ENCODE results near the gene GRIA3. TPM values are rescaled to one million over a fixed set of nuclear protein-coding genes. Genes with fewer than 3 reads are reported as not detected.
"Not testable (repeated sequence)": the region's sequence is repeated elsewhere in the genome, so short reads cannot be mapped to it uniquely, and the experiment has no call there.

Gene GRIA3
- total RNA-seq, 1 experiment from 2014 or later = not detected

DNA sequence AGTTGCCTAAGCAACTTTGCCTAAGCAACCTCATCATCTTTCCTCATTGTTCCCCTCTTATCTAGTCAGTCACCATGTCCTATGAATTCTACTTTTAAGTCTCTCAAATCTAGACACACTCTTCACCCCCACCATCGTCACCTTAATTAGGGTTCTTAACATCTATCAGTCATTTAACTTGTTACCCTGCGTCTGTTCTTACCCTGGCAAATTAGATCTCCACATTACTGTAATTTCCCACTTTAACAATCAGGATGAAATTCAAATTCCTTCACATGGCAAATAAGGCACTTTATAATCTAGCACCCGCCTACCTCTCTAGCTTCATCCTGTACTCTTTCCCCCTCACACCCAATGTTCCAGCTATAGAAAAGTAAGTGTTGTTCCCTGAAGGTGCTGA, 221.2 kb downstream of the GRIA3 start:
- in situ Hi-C loops (cut with HindIII; ENCODE audit: low pct_unique_long_range_greater_than_20kb, low sequenced_read_pairs) = no loop called here
- no peak for DNase-seq (ENCODE audit: low read depth, low spot score)

GRCh38 chrX:123408821-123409737, 225.0 kb downstream of the GRIA3 start:
- no peak for DNase-seq (ENCODE audit: low read depth, low spot score)
- in situ Hi-C loops (cut with HindIII; ENCODE audit: low pct_unique_long_range_greater_than_20kb, low sequenced_read_pairs) = no loop called here

DNA sequence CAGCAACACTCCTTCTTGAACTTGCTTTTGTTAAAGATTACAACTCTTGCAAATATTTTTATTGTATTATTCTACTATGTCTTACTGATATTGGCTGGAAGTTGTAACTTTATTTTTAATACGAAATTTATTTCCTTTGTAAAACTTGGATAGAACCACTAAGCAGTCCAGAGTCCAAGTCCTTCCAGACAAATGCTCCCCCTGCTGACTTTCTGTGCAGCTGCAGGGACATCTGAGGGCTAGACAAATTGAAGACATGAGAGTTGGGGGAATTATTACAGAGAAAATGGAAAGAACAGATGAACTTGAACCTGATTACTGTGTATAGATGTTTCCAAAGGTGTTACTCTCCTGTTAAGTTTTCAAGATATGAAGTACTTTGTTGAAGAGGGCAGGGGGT, 238.8 kb downstream of the GRIA3 start:
- DNase-seq (ENCODE audit: low read depth, low spot score) = peak; percentile 51
- in situ Hi-C loops (cut with HindIII; ENCODE audit: low pct_unique_long_range_greater_than_20kb, low sequenced_read_pairs) = no loop called here

GRCh38 chrX:123424546-123424945, 240.5 kb downstream of the GRIA3 start:
- in situ Hi-C loops (cut with HindIII; ENCODE audit: low pct_unique_long_range_greater_than_20kb, low sequenced_read_pairs) = no loop called here
- no peak for DNase-seq (ENCODE audit: low read depth, low spot score)

- in situ Hi-C loops (cut with HindIII; ENCODE audit: low pct_unique_long_range_greater_than_20kb, low sequenced_read_pairs) = no loop called here
- DNase-seq (ENCODE audit: low read depth, low spot score) = no peak
Measured at GRCh38 chrX:123425471-123425870, 241.4 kb downstream of the GRIA3 start.

DNA sequence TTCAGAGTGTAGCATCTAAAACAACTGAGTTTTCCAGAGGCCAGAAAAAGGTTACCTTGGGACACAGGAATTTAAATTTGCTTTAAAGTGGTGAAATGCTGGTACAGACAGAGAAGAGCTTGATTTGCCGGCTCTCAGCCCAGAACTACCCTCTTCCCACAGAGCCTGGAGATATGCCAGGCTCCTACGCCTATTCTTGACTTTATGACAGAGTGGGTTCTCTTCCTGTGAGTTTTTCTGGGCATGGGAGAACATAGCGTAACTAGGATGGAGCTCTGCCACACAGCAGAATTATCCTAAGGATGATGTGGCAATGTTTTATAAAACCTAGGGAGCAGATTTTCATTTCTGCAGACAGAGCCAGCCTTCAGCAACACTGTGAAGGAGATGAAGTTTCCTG, 241.8 kb downstream of the GRIA3 start:
- in situ Hi-C loops (cut with HindIII; ENCODE audit: low pct_unique_long_range_greater_than_20kb, low sequenced_read_pairs) = no loop called here
- no peak for DNase-seq (ENCODE audit: low read depth, low spot score)

- peak; percentile 4 for DNase-seq (ENCODE audit: low read depth, low spot score)
- in situ Hi-C loops (cut with HindIII; ENCODE audit: low pct_unique_long_range_greater_than_20kb, low sequenced_read_pairs) = no loop called here
Measured at GRCh38 chrX:123432361-123433150, 248.5 kb downstream of the GRIA3 start.

DNA sequence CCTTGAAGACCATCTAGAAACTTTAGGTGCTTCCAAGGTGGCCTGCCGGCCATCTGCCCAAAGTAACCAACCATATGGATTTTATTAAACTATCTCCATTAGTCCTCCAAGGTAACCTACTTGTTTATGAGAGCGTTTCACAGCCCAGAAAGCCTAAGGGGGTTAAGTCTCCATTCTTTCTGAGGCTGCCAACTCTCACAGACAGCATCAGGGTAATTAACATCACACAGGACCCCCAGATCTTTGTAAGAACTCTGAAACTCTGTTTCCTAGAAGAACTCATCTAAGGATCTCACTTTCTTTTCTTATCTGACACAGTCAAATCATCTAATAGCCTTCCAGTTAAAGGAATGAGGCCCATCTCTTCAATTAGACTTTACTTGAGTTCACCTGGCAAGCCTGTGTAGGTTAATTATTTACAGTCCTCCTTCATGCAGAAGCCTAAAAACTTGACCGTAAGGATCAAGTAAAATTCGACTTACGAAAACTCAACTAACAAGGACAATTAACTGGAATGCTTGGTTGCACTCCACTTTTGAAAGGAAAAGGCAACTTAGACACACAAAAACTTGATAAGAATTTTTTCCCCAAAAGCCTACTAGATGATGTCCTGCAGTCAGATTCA, 252.5 kb downstream of the GRIA3 start:
- in situ Hi-C loops (cut with HindIII; ENCODE audit: low pct_unique_long_range_greater_than_20kb, low sequenced_read_pairs) = no loop called here
- no peak for DNase-seq (ENCODE audit: low read depth, low spot score)

GRCh38 chrX:123439926-123440325, 255.8 kb downstream of the GRIA3 start:
- in situ Hi-C loops (cut with HindIII; ENCODE audit: low pct_unique_long_range_greater_than_20kb, low sequenced_read_pairs); DNase-seq (ENCODE audit: low read depth, low spot score): not testable (repeated sequence)

- DNase-seq (ENCODE audit: low read depth, low spot score) = no peak
- in situ Hi-C loops (cut with HindIII; ENCODE audit: low pct_unique_long_range_greater_than_20kb, low sequenced_read_pairs) = no loop called here
Measured at GRCh38 chrX:123442764-123443163, 258.7 kb downstream of the GRIA3 start.

DNA sequence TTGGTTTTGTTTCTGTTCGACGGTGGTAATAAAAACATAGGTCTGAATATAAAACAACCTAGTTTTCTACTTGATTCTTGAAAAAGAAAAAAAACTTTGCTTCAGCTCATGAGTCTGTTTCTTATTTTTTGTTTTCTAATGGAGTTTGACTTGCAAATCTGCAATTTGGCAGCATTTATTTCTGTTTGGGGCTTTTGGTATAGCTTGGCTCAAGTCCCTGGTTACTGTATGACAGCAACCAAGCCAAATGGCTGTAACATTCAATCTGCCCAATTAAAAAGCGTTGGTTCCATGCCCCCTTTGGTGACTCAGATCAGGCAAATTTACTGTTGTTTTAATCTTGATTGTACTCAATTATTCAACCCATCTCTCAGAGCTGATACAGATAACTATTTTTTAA, 263.4 kb downstream of the GRIA3 start:
- in situ Hi-C loops (cut with HindIII; ENCODE audit: low pct_unique_long_range_greater_than_20kb, low sequenced_read_pairs) = no loop called here
- no peak for DNase-seq (ENCODE audit: low read depth, low spot score)

GRCh38 chrX:123449335-123449734, 265.3 kb downstream of the GRIA3 start:
- DNase-seq (ENCODE audit: low read depth, low spot score) = no peak
- in situ Hi-C loops (cut with HindIII; ENCODE audit: low pct_unique_long_range_greater_than_20kb, low sequenced_read_pairs) = no loop called here

DNA sequence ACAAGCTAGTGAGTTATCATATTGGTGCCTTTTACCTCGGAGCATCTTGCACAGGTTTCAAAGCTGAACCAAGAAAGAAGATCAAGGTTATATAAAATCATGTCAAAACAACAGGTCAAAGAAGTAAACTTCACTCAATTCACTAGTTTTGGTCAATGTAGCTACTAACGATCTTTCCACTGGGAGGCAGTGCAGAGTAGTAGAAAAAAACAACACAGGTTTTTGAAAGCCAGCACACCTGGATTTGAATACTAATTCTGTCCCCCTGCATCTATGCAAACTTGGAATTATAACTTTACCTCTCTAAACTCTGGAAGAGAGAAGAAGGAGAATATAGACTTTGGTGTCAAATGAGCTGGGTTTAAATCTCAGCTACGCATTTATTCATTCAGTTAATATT, 266.1 kb downstream of the GRIA3 start:
- peak; percentile 43 for DNase-seq (ENCODE audit: low read depth, low spot score)
- in situ Hi-C loops (cut with HindIII; ENCODE audit: low pct_unique_long_range_greater_than_20kb, low sequenced_read_pairs) = no loop called here

GRCh38 chrX:123454712-123455431, 270.8 kb downstream of the GRIA3 start:
- DNase-seq (ENCODE audit: low read depth, low spot score) = no peak
- in situ Hi-C loops (cut with HindIII; ENCODE audit: low pct_unique_long_range_greater_than_20kb, low sequenced_read_pairs) = no loop called here

DNA sequence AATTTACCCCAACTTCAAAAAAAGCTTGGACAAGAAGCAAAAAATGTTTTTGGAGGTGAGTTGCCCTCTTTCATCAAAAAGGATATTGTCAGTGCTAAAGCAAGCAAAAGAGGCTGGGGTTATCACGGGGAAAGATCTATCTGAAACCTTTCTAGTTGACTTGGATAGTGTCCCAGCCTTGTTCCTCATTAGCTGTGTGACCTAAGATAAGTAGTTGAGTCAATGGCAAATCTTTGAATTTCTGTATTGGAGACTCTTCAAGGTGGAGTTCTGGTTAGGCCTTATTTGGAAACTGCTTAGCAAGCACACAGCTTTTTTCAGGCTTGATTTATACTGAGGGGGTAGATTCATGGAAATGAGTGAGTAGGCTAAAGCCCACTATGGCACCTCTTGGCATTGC, 271.6 kb downstream of the GRIA3 start:
- in situ Hi-C loops (cut with HindIII; ENCODE audit: low pct_unique_long_range_greater_than_20kb, low sequenced_read_pairs) = no loop called here

GRCh38 chrX:123464709-123465108, 280.6 kb downstream of the GRIA3 start:
- in situ Hi-C loops (cut with HindIII; ENCODE audit: low pct_unique_long_range_greater_than_20kb, low sequenced_read_pairs) = no loop called here
- peak; percentile 79 for DNase-seq (ENCODE audit: low read depth, low spot score)

More for the DNA sequence above, 271.6 kb downstream of the GRIA3 start:
- no peak for DNase-seq (ENCODE audit: low read depth, low spot score)

GRCh38 chrX:123468481-123468880, 284.4 kb downstream of the GRIA3 start:
- DNase-seq (ENCODE audit: low read depth, low spot score) = no peak
- in situ Hi-C loops (cut with HindIII; ENCODE audit: low pct_unique_long_range_greater_than_20kb, low sequenced_read_pairs) = no loop called here
